Ishikawa (cell line): Measurements from ENCODE around the gene ABCB6.

Experiments used
- CEBPB ChIP-seq: IDR thresholded peaks from 2 replicates; pipeline ENCODE4 v1.6.1; 2012
- CREB1 ChIP-seq: IDR thresholded peaks from 2 replicates; pipeline ENCODE4 v1.6.1; 2012; ENCODE audit warnings: low read depth
- EGR1 ChIP-seq: IDR thresholded peaks from 2 replicates; pipeline ENCODE4 v1.6.1; 2012
- EP300 ChIP-seq: IDR thresholded peaks from 2 replicates; pipeline ENCODE4 v1.6.1; 2012; ENCODE audit warnings: borderline replicate concordance
- NFIC ChIP-seq: IDR thresholded peaks from 2 replicates; pipeline ENCODE4 v1.6.1; 2012
- RAD21 ChIP-seq: IDR thresholded peaks from 2 replicates; pipeline ENCODE4 v1.6.1; 2012; ENCODE audit warnings: low read depth
- TAF1 ChIP-seq: IDR thresholded peaks from 2 replicates; pipeline ENCODE4 v1.6.1; 2012; ENCODE audit warnings: low read depth, mild to moderate bottlenecking
- TCF12 ChIP-seq: IDR thresholded peaks from 2 replicates; pipeline ENCODE4 v1.6.1; 2012; ENCODE audit warnings: low read depth
- TEAD4 ChIP-seq: IDR thresholded peaks from 2 replicates; pipeline ENCODE4 v1.6.1; 2012
- YY1 ChIP-seq: IDR thresholded peaks from 2 replicates; pipeline ENCODE4 v1.6.1; 2012; ENCODE audit warnings: low read depth
- ZBTB7A ChIP-seq: IDR thresholded peaks from 2 replicates; pipeline ENCODE4 v1.6.1; 2012; ENCODE audit warnings: low read depth
- TF ChIP-seq, protein P1 (sequence below): IDR thresholded peaks from 2 replicates; pipeline ENCODE4 v1.6.1; 2012; ENCODE audit warnings: low read depth, mild to moderate bottlenecking
- TF ChIP-seq, protein P2 (sequence below): IDR thresholded peaks from 2 replicates; pipeline ENCODE4 v1.6.1; 2012
- TF ChIP-seq, protein P3 (sequence below): IDR thresholded peaks from 2 replicates; pipeline ENCODE4 v1.6.1; 2012

DNA sequence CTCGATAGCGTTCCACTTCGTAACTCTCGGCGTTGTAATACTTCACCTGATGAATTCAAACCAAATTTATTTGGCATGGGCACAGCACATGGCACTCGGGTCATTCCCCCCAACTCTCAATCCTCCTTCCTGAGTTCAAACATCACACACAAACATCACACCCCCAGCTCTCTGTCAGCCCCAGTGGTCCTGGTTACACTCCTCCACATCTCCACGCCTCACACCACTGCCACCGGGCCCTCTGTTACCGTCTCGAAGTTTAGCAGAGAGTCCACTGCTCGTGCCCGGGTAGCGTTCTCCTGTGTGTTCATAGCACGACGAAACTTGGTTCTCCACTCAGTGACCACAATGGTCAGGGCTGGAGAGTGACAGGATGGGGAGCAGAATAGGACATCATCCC, 4.6 kb downstream of the ABCB6 start:
- TF ChIP-seq, protein P1, sequence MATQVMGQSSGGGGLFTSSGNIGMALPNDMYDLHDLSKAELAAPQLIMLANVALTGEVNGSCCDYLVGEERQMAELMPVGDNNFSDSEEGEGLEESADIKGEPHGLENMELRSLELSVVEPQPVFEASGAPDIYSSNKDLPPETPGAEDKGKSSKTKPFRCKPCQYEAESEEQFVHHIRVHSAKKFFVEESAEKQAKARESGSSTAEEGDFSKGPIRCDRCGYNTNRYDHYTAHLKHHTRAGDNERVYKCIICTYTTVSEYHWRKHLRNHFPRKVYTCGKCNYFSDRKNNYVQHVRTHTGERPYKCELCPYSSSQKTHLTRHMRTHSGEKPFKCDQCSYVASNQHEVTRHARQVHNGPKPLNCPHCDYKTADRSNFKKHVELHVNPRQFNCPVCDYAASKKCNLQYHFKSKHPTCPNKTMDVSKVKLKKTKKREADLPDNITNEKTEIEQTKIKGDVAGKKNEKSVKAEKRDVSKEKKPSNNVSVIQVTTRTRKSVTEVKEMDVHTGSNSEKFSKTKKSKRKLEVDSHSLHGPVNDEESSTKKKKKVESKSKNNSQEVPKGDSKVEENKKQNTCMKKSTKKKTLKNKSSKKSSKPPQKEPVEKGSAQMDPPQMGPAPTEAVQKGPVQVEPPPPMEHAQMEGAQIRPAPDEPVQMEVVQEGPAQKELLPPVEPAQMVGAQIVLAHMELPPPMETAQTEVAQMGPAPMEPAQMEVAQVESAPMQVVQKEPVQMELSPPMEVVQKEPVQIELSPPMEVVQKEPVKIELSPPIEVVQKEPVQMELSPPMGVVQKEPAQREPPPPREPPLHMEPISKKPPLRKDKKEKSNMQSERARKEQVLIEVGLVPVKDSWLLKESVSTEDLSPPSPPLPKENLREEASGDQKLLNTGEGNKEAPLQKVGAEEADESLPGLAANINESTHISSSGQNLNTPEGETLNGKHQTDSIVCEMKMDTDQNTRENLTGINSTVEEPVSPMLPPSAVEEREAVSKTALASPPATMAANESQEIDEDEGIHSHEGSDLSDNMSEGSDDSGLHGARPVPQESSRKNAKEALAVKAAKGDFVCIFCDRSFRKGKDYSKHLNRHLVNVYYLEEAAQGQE, result no peak
- TF ChIP-seq RAD21 (no peak), TCF12 (no peak), EP300 (no peak), CEBPB (no peak), YY1 (no peak), CREB1 (no peak), TAF1 (no peak), ZBTB7A (no peak), NFIC (no peak), EGR1 (no peak), TEAD4 (no peak)
- TF ChIP-seq, protein P2, sequence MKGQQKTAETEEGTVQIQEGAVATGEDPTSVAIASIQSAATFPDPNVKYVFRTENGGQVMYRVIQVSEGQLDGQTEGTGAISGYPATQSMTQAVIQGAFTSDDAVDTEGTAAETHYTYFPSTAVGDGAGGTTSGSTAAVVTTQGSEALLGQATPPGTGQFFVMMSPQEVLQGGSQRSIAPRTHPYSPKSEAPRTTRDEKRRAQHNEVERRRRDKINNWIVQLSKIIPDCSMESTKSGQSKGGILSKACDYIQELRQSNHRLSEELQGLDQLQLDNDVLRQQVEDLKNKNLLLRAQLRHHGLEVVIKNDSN, result no peak
- TF ChIP-seq, protein P3, sequence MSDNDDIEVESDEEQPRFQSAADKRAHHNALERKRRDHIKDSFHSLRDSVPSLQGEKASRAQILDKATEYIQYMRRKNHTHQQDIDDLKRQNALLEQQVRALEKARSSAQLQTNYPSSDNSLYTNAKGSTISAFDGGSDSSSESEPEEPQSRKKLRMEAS, result no peak
